DOHH2 (cell line): ENCODE data around the gene EFCAB5.

Source experiments
- EZH2phosphoT487 ChIP-seq: fragments of 200-600 bp; sonication (generic); IDR thresholded peaks from 2 replicates; pipeline ENCODE4 v1.6.1; 2017; ENCODE audit warnings: borderline replicate concordance, mild to moderate bottlenecking, antibody characterized with exemption, low read length, moderate library complexity, mixed read lengths
- TF ChIP-seq, protein P1 (sequence below): fragments of 200-600 bp; sonication (generic); IDR thresholded peaks from one replicate; pipeline ENCODE4 v1.5.1; 2014; ENCODE audit warnings: antibody characterized with exemption, mild to moderate bottlenecking, low read depth, low read length; ENCODE audit not compliant: poor library complexity, severe bottlenecking

DNA sequence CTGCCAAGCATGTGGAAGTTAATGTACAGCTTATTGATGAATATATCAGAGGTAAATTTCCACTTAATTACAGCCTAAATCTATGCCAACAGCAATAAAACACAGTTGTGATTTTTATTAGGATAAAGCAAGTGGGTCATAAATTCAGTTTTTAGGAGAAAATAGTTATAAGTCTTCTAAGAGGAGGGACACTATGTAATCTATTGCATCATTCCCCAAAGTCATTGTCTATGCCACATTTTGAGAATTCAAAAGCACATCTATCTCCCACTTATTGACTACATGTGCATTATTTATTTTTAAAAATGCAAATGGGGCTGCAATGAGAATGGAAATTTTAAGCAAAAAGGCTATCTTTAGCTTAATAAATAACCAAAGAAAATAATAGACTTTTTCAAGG, 151.5 kb downstream of the EFCAB5 start:
- TF ChIP-seq, protein P1, sequence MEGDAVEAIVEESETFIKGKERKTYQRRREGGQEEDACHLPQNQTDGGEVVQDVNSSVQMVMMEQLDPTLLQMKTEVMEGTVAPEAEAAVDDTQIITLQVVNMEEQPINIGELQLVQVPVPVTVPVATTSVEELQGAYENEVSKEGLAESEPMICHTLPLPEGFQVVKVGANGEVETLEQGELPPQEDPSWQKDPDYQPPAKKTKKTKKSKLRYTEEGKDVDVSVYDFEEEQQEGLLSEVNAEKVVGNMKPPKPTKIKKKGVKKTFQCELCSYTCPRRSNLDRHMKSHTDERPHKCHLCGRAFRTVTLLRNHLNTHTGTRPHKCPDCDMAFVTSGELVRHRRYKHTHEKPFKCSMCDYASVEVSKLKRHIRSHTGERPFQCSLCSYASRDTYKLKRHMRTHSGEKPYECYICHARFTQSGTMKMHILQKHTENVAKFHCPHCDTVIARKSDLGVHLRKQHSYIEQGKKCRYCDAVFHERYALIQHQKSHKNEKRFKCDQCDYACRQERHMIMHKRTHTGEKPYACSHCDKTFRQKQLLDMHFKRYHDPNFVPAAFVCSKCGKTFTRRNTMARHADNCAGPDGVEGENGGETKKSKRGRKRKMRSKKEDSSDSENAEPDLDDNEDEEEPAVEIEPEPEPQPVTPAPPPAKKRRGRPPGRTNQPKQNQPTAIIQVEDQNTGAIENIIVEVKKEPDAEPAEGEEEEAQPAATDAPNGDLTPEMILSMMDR = no peak
- no peak for TF ChIP-seq EZH2phosphoT487
